ENCODE results near the gene MCC. TPM values are rescaled to one million over a fixed set of nuclear protein-coding genes. Genes with fewer than 3 reads are reported as not detected.
A peak's percentile ranks its signal among the peaks of the same experiment; 100 is the strongest.

MCC gene
- total RNA-seq, 1 experiment from 2014 or later: 7.6 TPM

DNA sequence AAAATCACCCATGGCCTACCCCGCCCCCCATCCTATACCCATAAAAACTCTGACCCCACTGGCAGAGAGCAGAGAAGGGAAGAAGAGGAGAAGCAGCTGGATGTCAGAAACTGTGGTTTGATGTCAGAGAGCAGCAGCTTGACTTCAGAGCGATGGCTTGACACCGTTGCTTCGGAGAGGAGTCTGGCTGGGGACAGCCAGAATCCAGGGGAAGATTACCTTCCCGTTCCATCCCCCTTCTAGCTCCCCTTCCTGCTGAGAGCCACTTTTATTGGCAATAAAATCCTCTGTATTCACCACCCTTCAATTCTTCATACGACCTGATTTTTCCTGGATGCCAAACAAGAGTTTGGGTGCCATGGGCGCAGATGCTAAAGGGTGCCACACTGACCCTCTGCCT, 373.7 kb downstream of the MCC start:
- H2BK20ac ChIP-seq (ENCODE audit: low read depth, low read length, poor library complexity, severe bottlenecking): no peak overlapping the region
- H4K5ac ChIP-seq (ENCODE audit: insufficient read length, low read depth, low read length): no peak overlapping the region
- no peak overlapping the region for H4K91ac ChIP-seq (ENCODE audit: insufficient read length, low read depth, low read length)
- no peak overlapping the region for H3K18ac ChIP-seq (ENCODE audit: insufficient read length, low read depth, low read length)
- 0 out of 4 replicates have a peak, but pooled peaks cover 0 to 4% of the 10 kb centered on the region in 2 experiments for H3K4me1 Mint-ChIP-seq
- H3K23me2 ChIP-seq (ENCODE audit: insufficient read length, low read depth, low read length, poor library complexity, severe bottlenecking): peaks cover 4% of the 10 kb centered on the region
- no peak overlapping the region for H2AK5ac ChIP-seq (ENCODE audit: insufficient read length, low read length)
- no peaks in the 10 kb centered on the region for H3K9me3 ChIP-seq (ENCODE audit: control insufficient read depth, low read depth, low read length)
- H3K4me3 Mint-ChIP-seq: no peak overlapping the region
- H4K8ac ChIP-seq (replicated peaks; ENCODE audit: insufficient read length, low read depth, low read length): no peak overlapping the region
- no peaks in the 10 kb centered on the region for H3K27me3 ChIP-seq (ENCODE audit: insufficient read depth, low read length)
- peaks cover 10 to 27% (median 24%) of the 10 kb centered on the region in 3 experiments for H3K36me3 Mint-ChIP-seq (ENCODE audit: insufficient read depth in 1 of 3, low read depth in 3 of 3)
- H2BK120ac ChIP-seq (ENCODE audit: low read depth, low read length, poor library complexity, severe bottlenecking): no peak overlapping the region
- H3K4me1 ChIP-seq (ENCODE audit: insufficient read depth, low read length): no peaks in the 10 kb centered on the region
- no peak overlapping the region for H3K56ac ChIP-seq (ENCODE audit: insufficient read length, low read depth, low read length)
- no peak overlapping the region for H3K4ac ChIP-seq (ENCODE audit: low read depth, low read length)
- H3K79me2 ChIP-seq (ENCODE audit: insufficient read depth, low read length): no peaks in the 10 kb centered on the region
- H3K79me1 ChIP-seq (ENCODE audit: insufficient read depth, low read depth, low read length, poor library complexity, severe bottlenecking): no peaks in the 10 kb centered on the region
- no CpG with 5 or more reads among the region's 7 CpGs for WGBS (ENCODE audit: extremely low coverage, insufficient read length, low lambda C conversion rate)
- H3K9ac ChIP-seq (ENCODE audit: extremely low read depth, insufficient read length, low read length): no peak overlapping the region
- H3K27ac ChIP-seq (ENCODE audit: insufficient read length, low read depth, low read length): no peak overlapping the region
- no peak overlapping the region for H3K4me2 ChIP-seq (ENCODE audit: insufficient read depth, insufficient read length, low read length)
- H3K23ac ChIP-seq (ENCODE audit: insufficient read length, low read depth, low read length): no peak overlapping the region
- no peak overlapping the region for H2BK15ac ChIP-seq (ENCODE audit: low read depth, low read length)
- H2AFZ ChIP-seq (ENCODE audit: low read length): no peak overlapping the region
- H3K9me3 Mint-ChIP-seq: peaks cover 16 to 19% of the 10 kb centered on the region in 2 experiments
- H3T11ph ChIP-seq (ENCODE audit: low read length): no peak overlapping the region
- TF ChIP-seq CTCF (conservative IDR thresholded peaks at IDR 0.05): no peak
- no peak overlapping the region for H3K14ac ChIP-seq (ENCODE audit: insufficient read depth, low read length)
- no peak overlapping the region for H2BK5ac ChIP-seq (ENCODE audit: insufficient read length, low read length)
- H3K27me3 Mint-ChIP-seq (ENCODE audit: low read depth): no peaks in the 10 kb centered on the region
- H3K27ac Mint-ChIP-seq: peak overlapping the region in 1 of 3 experiments; percentile 16; a peak in 1 of 7 replicates
- H2BK12ac ChIP-seq (ENCODE audit: insufficient read length, low read depth, low read length): no peak overlapping the region
- no peaks in the 10 kb centered on the region for H4K20me1 ChIP-seq (ENCODE audit: control insufficient read depth, insufficient read depth, insufficient read length)
- no peak for DNase-seq

All from H9 (cell line).